SU-DHL-6 (cell line): Measurements from ENCODE around the gene FARS2.

ENCODE experiments used
- H2AFZ ChIP-seq: fragments of 200-600 bp; sonication (generic); 2 replicates; pipeline ENCODE4 v1.6.1; 2014; ENCODE audit warnings: low read depth, mild to moderate bottlenecking, moderate library complexity, mixed read lengths, antibody characterized with exemption, low read length; ENCODE audit not compliant: severe bottlenecking
- H3F3A ChIP-seq: fragments of 200-600 bp; shearing (Covaris generic); 2 replicates; pipeline ENCODE4 v1.6.0; 2016; ENCODE audit warnings: antibody characterized with exemption, mild to moderate bottlenecking; ENCODE audit not compliant: insufficient read depth
- H3K27ac ChIP-seq: fragments of 200-600 bp; sonication (generic); 2 replicates; pipeline ENCODE4 v1.5.1; 2016; ENCODE audit warnings: low read depth, mild to moderate bottlenecking, low read length, moderate library complexity, mixed read lengths
- H3K27me3 ChIP-seq: fragments of 200-600 bp; sonication (generic), shearing (Covaris generic); 2 replicates; pipeline ENCODE4 v1.6.0; 2014; ENCODE audit warnings: mild to moderate bottlenecking, low read length
- H3K36me3 ChIP-seq: fragments of 200-600 bp; sonication (generic); 2 replicates; pipeline ENCODE4 v1.6.1; 2014; ENCODE audit warnings: mild to moderate bottlenecking, low read length, mixed read lengths
- H3K4me2 ChIP-seq: fragments of 300-600, 200-600 bp; shearing (Covaris generic), sonication (generic); 2 replicates; pipeline ENCODE4 v1.6.0; 2014; ENCODE audit warnings: low read length, low read depth, mild to moderate bottlenecking; ENCODE audit not compliant: poor library complexity, severe bottlenecking
- H3K4me3 ChIP-seq: fragments of 200-600 bp; sonication (generic); 2 replicates; pipeline ENCODE4 v1.5.1; 2014; ENCODE audit warnings: antibody characterized with exemption, low read length, mild to moderate bottlenecking, mixed read lengths; ENCODE audit not compliant: insufficient read depth, poor library complexity, severe bottlenecking
- H3K79me2 ChIP-seq: fragments of 200-600 bp; sonication (generic); 2 replicates; pipeline ENCODE4 v1.6.1; 2014; ENCODE audit warnings: mild to moderate bottlenecking, low read length, moderate library complexity; ENCODE audit not compliant: insufficient read depth
- H3K9ac ChIP-seq: fragments of 200-600 bp; sonication (generic); 2 replicates; pipeline ENCODE4 v1.7.0; 2014; ENCODE audit warnings: mild to moderate bottlenecking, low read length
- H3K9me2 ChIP-seq: fragments of 200-600 bp; sonication (generic); replicated peaks from 2 replicates; pipeline ENCODE4 v1.6.1; 2014; ENCODE audit warnings: low read length; ENCODE audit not compliant: insufficient read depth
- H3K9me3 ChIP-seq: fragments of 200-600 bp; sonication (generic); 2 replicates; pipeline ENCODE4 v1.6.1; 2014; ENCODE audit warnings: low read length, mixed read lengths; ENCODE audit not compliant: insufficient read depth
- H4K20me1 ChIP-seq: fragments of 200-600 bp; sonication (generic); 2 replicates; pipeline ENCODE4 v1.6.1; 2014; ENCODE audit warnings: low read depth, mild to moderate bottlenecking, antibody characterized with exemption, low read length, moderate library complexity, mixed read lengths
- CTCF ChIP-seq: fragments of 200-600 bp; sonication (generic); IDR thresholded peaks from one replicate; pipeline ENCODE4 v1.5.1; 2017; ENCODE audit warnings: antibody characterized with exemption, mild to moderate bottlenecking, low read length, moderate library complexity; ENCODE audit not compliant: insufficient read depth, poor library complexity, severe bottlenecking
- EZH2phosphoT487 ChIP-seq: fragments of 200-600 bp; sonication (generic), shearing (Covaris generic); conservative IDR thresholded peaks from 2 replicates; pipeline ENCODE4 v1.6.1; 2018; ENCODE audit warnings: mild to moderate bottlenecking, antibody characterized with exemption, low read length, moderate library complexity, mixed read lengths

FARS2 gene

GRCh38 chr6:5499644-5500306 is 238.5 kb downstream of the FARS2 start:
- no peaks in the 10 kb centered on the region for H3K9me2 ChIP-seq
- H3K27me3 ChIP-seq, result no peaks in the 10 kb centered on the region
- TF ChIP-seq EZH2phosphoT487 (no peak), CTCF (no peak)
- H3K36me3 ChIP-seq, result no peaks in the 10 kb centered on the region
- no peaks in the 10 kb centered on the region for H3K79me2 ChIP-seq
- H4K20me1 ChIP-seq, result no peaks in the 10 kb centered on the region
- H3K4me2 ChIP-seq, result no peak overlapping the region
- no peaks in the 10 kb centered on the region for H3K9me3 ChIP-seq
- no peak overlapping the region for H3K9ac ChIP-seq
- no peak overlapping the region for H2AFZ ChIP-seq
- H3F3A ChIP-seq, result no peaks in the 10 kb centered on the region
- H3K4me3 ChIP-seq, result no peak overlapping the region
- H3K27ac ChIP-seq, result no peak overlapping the region

- Histone ChIP-seq H3K9me2 (no peaks in the 10 kb centered on the region), H3K36me3 (no peaks in the 10 kb centered on the region), H2AFZ (no peak overlapping the region), H3K79me2 (no peaks in the 10 kb centered on the region), H3K9ac (no peak overlapping the region), H4K20me1 (no peaks in the 10 kb centered on the region), H3K27ac (no peak overlapping the region), H3K4me2 (no peak overlapping the region), H3F3A (no peaks in the 10 kb centered on the region), H3K9me3 (no peaks in the 10 kb centered on the region), H3K27me3 (no peaks in the 10 kb centered on the region), H3K4me3 (no peak overlapping the region)
- TF ChIP-seq EZH2phosphoT487 (no peak), CTCF (no peak)
These were observed 240.5 kb downstream of the FARS2 start for GRCh38 chr6:5501837-5502236.

- Histone ChIP-seq H3K36me3 (no peaks in the 10 kb centered on the region), H2AFZ (no peak overlapping the region), H3K9ac (no peak overlapping the region), H3K27ac (no peak overlapping the region), H3K27me3 (no peaks in the 10 kb centered on the region), H3K9me2 (no peaks in the 10 kb centered on the region), H3K4me3 (no peak overlapping the region), H4K20me1 (no peaks in the 10 kb centered on the region), H3K9me3 (no peaks in the 10 kb centered on the region), H3K79me2 (no peaks in the 10 kb centered on the region), H3F3A (0 out of 2 replicates have a peak, but pooled peaks cover 3% of the 10 kb centered on the region), H3K4me2 (no peak overlapping the region)
- TF ChIP-seq EZH2phosphoT487 (no peak), CTCF (no peak)
These were observed 242.8 kb downstream of the FARS2 start for GRCh38 chr6:5504078-5504477.
